ENCODE data around the gene PSKH1.

Gene PSKH1

DNA sequence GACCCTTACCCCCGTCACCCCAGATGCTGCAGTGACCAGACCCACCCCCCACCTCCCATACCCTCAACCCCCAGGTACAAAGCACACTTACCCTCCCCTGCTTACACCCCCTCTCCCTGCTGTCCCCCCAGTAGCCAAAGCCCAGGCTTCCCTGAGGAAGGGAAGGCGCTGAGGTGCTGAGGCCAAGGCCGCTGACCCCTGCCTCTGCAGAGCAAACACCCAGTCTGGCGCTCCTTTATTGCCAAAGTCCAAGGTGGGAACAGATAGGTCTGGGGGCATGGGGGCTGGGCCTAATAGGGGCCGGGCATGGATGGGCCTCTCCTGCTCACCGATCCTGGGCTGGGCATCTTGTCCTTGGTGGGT lies 50.2 kb downstream of the PSKH1 start:
- H3K4me1 Mint-ChIP-seq (ENCODE audit: low read depth) = peaks cover 25% of the 10 kb centered on the region
- H3K27me3 Mint-ChIP-seq = no peaks in the 10 kb centered on the region
- no peak overlapping the region for H3K4me3 Mint-ChIP-seq
- H3K27ac Mint-ChIP-seq = no peak overlapping the region
- H3K36me3 Mint-ChIP-seq (ENCODE audit: low read depth) = no peaks in the 10 kb centered on the region
- H3K9me3 Mint-ChIP-seq = no peaks in the 10 kb centered on the region

DNA sequence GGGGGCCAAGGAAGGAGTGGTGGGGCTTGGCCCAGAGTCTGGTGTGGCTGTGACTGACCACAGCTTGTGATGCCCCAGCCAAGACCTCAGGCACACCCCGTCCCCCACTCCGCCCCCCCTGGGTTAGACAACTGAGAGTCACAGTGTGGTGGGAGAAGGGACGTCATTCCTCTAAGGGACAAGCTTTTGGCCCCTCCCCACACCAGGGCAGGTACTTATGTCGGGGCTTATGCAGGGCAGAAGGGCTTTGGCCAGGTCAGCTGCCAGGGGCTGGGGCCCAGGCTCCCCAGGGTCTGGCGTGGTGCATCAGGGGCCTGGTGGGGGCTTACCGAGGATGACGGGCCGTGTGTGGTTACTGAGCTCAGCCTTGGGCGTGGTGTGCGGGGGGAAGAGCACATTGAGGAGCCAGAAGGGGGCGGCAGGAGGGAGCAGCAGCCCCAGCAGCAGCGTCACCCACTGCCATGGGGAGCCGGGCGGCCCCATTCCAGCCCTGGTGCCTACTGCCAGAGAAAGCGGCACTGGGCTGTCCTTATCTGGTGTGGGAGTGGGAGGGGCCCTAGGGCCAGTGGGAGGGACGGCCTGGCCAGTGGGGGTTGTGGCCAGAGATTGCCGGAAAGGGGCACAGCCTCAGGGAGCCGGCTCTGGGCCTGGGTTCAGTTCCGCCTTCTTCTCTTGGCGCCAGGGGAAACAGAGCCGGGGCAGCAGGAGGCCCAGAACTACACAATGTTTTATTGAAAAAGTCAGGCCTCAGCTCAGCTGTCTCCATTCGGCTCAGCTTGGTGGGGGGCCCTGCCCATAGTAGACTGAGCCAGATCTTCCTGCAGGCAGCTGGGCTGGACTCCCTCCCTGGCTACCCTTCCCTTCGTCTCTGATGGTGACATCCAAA lies 50.8 kb downstream of the PSKH1 start, which contains the start of gene LCAT:
TSS of gene LCAT (minus strand) at position 502 of the 886 bp plus-strand sequence. CDS start at position 483, 19 bp downstream.
- H3K27ac Mint-ChIP-seq = no peak within 1 kb of the TSS
- peaks cover 24% of the 10 kb centered on the region for H3K4me1 Mint-ChIP-seq (ENCODE audit: low read depth)
- no peaks in the 10 kb centered on the region for H3K36me3 Mint-ChIP-seq (ENCODE audit: low read depth)
- H3K27me3 Mint-ChIP-seq = no peaks in the 10 kb centered on the region
- H3K9me3 Mint-ChIP-seq = no peaks in the 10 kb centered on the region
- no peak within 1 kb of the TSS for H3K4me3 Mint-ChIP-seq

DNA sequence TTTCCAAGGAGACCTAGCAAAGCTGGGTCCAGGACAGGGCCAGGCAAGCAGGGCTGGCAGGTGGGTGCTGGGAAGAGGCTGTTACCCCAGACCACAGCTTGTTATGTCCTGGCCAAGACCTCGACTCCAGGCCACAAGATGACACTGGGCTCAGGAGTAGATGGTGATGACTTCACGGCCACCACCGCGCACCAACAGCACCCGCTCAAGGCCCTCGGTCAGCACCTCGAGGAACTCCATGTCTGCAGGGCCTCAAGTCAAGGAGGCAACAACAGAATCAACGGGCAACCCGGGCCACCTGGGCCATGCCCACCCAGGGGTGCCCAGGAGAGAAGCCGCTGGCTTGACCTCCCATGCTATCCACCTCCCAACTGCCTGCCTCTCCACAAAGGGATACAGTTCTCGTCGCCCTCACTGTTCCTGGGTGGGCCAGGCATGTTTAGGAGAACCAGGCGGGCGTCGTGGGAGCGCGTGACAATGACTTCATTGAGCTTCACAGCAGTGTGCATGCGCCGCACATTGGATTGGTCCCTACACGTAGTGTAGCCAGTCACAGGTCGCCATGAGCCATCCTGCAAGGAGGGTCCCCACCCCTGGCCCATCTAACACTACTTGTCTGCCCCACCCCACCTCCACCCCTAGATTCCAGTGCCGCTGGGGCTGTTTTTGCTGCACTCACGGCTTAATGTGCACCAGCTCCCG lies 51.8 kb downstream of the PSKH1 start:
- no peaks in the 10 kb centered on the region for H3K27me3 Mint-ChIP-seq
- no peak overlapping the region for H3K27ac Mint-ChIP-seq
- H3K4me1 Mint-ChIP-seq (ENCODE audit: low read depth) = peaks cover 14% of the 10 kb centered on the region
- no peaks in the 10 kb centered on the region for H3K36me3 Mint-ChIP-seq (ENCODE audit: low read depth)
- H3K4me3 Mint-ChIP-seq = no peak overlapping the region
- H3K9me3 Mint-ChIP-seq = no peaks in the 10 kb centered on the region

DNA sequence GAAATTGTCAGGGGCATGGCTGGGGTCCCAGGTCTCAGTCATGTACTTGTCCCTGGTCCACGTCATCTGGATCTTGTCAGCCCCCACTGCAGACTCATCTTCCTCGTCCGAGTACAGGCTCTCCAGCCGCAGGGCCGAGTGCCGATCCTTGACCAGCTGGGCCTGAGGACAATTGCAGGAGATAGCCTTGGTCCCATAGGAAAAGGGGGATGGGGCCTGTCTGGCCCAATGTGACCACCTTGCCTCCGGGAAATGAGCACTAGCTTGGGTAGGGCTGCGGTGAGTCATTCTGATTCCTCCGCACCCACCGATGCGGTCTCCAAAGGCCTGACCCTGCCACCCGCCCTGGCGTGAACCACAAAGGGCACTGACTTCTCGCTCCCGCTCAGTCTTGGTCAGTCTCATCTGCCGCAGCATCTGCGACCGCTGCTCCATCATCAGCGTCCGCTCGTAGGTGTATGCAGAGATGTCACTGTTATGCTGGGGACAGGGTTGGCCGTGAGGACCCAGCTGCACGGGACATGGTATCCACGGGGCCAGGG lies 52.4 kb downstream of the PSKH1 start:
- Mint-ChIP-seq H3K27ac (no peak overlapping the region), H3K4me3 (no peak overlapping the region), H3K4me1 (ENCODE audit: low read depth) (peaks cover 8% of the 10 kb centered on the region), H3K27me3 (no peaks in the 10 kb centered on the region), H3K9me3 (no peaks in the 10 kb centered on the region), H3K36me3 (ENCODE audit: low read depth) (no peaks in the 10 kb centered on the region)

DNA sequence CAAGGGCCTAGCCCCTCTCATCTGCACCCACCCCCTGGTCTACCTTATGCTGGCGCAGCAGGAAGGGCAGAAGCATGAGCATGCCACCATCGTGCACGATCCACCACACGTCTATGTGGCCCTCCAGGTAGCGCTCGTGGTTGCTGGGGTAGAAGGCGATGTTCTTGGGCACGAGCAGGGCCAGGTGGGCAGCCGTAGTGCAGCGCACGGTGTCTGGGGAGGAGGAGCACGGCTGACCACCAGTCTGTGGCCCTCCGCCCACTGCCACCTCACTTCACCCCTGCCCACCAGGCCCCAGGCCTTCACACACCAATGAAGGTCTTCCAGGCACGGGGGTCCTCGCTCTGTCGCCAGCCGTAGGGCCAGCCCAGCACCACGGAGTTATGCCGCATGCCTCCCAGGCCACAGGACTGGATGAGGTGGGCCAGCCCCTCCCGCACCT lies 53.1 kb downstream of the PSKH1 start:
- Mint-ChIP-seq H3K4me1 (ENCODE audit: low read depth) (peaks cover 6% of the 10 kb centered on the region), H3K27ac (no peak overlapping the region), H3K27me3 (no peaks in the 10 kb centered on the region), H3K9me3 (no peaks in the 10 kb centered on the region), H3K36me3 (ENCODE audit: low read depth) (no peaks in the 10 kb centered on the region), H3K4me3 (no peak overlapping the region)

DNA sequence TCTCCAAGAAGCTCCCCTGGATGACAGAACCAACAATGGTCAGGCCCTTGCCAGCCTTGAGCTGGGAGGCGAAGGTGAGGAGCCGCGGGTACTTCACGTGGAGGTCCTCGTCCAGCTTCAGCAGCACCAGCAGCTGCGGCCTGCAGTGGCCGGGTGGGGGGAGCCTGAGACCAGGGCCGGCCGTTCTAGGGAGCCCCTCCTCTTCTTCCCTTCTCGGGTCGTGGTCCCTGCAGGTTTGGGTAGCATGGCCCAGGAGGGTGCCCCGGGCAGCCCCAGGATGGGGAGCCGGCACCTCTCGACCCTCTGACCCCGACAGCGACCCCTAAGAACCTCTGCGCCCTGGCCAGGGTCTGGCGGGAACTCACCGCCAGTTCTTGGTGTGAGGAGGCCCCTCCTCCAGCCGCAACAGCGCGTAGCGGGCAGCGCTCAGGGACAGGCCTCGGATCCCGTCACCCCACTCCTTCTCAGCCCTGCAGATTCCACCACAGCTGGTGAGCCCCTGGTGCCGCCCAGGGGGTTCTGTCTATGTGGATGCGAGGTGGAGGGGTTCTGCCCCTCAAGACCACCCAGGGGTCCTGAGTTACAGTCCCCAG lies 54.0 kb downstream of the PSKH1 start:
- no peaks in the 10 kb centered on the region for H3K4me1 Mint-ChIP-seq (ENCODE audit: low read depth)
- H3K36me3 Mint-ChIP-seq (ENCODE audit: low read depth) = peaks cover 5% of the 10 kb centered on the region
- H3K4me3 Mint-ChIP-seq = no peak overlapping the region
- no peaks in the 10 kb centered on the region for H3K27me3 Mint-ChIP-seq
- H3K9me3 Mint-ChIP-seq = no peaks in the 10 kb centered on the region
- no peak overlapping the region for H3K27ac Mint-ChIP-seq

DNA sequence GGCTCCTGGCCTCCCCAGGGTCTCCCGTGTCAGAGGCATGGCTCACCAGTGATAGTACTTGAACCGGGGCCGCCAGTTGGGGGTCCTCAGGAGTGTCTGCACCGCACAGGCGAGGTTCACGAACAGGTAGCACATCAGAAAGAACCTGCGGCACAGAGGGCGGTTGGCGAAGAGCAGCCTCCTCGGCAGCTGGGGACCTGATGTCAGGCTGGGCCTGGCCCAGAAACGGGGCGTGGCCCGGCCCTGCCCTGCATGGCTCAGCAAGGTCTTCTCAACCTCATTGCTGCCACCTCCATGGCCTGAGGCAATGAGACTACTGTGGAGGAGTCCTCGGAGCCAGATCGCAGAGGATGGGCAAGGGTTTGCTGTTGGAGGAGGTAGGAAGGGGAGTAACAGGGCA lies 55.0 kb downstream of the PSKH1 start:
- no peak overlapping the region for H3K4me3 Mint-ChIP-seq
- H3K4me1 Mint-ChIP-seq (ENCODE audit: low read depth) = no peaks in the 10 kb centered on the region
- no peak overlapping the region for H3K27ac Mint-ChIP-seq
- no peaks in the 10 kb centered on the region for H3K27me3 Mint-ChIP-seq
- H3K9me3 Mint-ChIP-seq = no peaks in the 10 kb centered on the region
- peaks cover 8% of the 10 kb centered on the region for H3K36me3 Mint-ChIP-seq (ENCODE audit: low read depth)

DNA sequence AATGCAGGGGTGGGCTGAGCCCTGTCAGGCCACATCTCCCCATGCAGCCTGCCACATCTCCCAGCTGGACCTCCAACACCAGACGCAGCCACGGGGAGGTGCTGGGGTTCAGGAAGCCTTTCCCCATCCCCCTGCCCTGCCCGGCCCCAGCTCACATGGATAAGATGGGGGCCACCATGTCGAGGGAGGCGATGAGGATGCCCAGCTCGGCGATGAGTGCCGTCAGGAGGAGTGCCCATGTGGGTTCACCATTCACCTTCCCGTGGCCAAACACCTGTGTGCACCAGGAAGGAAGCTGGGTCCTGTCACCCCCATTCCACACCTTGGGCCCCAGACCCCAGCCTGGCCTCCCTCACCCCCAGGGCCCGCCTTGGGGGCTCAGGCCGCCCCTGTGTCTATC lies 56.6 kb downstream of the PSKH1 start:
- no peaks in the 10 kb centered on the region for H3K4me1 Mint-ChIP-seq (ENCODE audit: low read depth)

DNA sequence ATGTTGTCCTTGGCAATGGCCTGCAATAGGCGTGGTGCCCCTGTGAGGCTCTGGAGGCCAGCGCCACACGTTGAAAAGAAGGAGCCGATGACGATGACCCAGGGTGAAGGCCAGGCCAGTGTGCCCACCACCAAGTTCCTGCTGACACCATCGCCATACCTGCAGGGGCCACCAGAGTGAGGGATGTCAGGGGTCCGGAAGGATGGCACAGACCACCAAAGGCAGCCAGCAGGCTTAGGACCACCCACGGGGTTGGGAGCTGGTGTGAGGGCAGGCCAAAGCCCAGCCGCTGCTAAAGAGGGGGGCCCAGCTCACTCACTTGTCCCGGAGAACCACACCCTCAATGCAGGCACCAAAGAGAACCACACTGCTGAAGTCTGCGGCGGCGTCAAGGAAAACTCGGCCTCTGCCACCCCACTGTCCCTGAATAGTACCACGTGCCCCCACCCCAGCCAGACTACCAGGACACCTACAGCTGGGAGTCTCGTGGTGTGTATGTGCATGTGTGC lies 57.3 kb downstream of the PSKH1 start:
- H3K4me3 Mint-ChIP-seq = no peak overlapping the region
- H3K36me3 Mint-ChIP-seq (ENCODE audit: low read depth) = peaks cover 15% of the 10 kb centered on the region
- no peaks in the 10 kb centered on the region for H3K4me1 Mint-ChIP-seq (ENCODE audit: low read depth)
- H3K27ac Mint-ChIP-seq = no peak overlapping the region
- H3K27me3 Mint-ChIP-seq = no peaks in the 10 kb centered on the region
- no peaks in the 10 kb centered on the region for H3K9me3 Mint-ChIP-seq

More for the DNA sequence above, 56.6 kb downstream of the PSKH1 start:
- Mint-ChIP-seq H3K4me3 (no peak overlapping the region), H3K27me3 (no peaks in the 10 kb centered on the region), H3K36me3 (ENCODE audit: low read depth) (peaks cover 15% of the 10 kb centered on the region), H3K9me3 (no peaks in the 10 kb centered on the region), H3K27ac (no peak overlapping the region)

DNA sequence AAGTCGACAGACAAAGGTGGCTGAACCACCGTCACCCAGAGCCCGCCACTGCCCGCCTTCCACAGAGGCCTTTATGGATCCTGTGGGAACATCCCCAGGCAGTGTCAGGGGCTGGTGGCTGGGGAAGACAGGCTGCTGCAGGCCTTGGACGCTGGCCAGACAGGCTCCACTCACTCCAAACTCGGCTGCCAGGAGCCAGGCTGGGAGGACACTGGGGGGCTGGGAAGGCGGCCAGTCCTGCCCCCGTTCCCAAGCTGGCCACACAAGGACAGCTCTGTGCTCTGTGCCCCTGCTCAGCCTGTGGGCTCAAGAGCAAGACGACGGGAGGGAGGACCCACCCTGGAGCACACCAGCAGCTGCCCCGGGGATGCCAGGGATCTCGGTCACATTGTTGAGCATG lies 58.4 kb downstream of the PSKH1 start:
- no peaks in the 10 kb centered on the region for H3K9me3 Mint-ChIP-seq
- H3K4me1 Mint-ChIP-seq (ENCODE audit: low read depth) = no peaks in the 10 kb centered on the region
- no peaks in the 10 kb centered on the region for H3K27me3 Mint-ChIP-seq
- H3K36me3 Mint-ChIP-seq (ENCODE audit: low read depth) = peaks cover 15% of the 10 kb centered on the region
- H3K27ac Mint-ChIP-seq = no peak overlapping the region
- H3K4me3 Mint-ChIP-seq = no peak overlapping the region

DNA sequence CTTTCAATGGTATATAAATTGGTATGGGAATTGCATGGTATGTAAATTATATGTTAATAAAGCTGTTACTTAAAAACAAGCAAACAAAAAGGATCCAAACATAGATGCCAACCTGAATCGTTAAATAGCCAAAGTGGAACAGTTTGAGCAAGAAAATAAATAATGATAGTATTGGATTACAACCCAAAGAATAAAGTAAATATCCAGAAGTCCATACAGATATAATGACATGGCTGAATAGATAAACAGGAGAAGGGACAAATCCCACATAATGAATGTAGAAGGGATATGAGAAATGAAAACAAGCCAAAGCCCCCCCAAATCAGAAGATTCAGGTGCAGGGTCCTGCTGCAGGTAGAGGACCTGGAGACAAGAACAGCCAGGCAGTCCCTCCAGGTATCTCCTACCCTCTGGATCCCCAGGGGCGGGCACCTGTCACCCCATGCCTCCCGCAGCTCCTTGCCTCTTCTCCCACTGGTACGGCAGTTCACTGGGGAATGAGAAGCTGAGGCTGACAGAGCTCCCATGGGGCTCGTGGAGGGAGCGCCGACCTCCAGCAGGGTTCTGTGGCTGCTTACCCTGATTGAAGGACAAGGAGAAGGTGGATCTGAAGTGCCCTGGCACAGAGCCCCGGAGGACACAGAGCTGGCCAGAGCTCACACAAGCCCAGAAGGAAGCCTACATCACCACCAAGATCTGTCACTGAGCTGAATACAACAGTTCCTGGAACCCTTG lies 60.8 kb downstream of the PSKH1 start:
- H3K27me3 Mint-ChIP-seq = no peaks in the 10 kb centered on the region
- H3K4me1 Mint-ChIP-seq (ENCODE audit: low read depth) = no peaks in the 10 kb centered on the region
- H3K27ac Mint-ChIP-seq = no peak overlapping the region
- no peaks in the 10 kb centered on the region for H3K9me3 Mint-ChIP-seq
- peaks cover 20% of the 10 kb centered on the region for H3K36me3 Mint-ChIP-seq (ENCODE audit: low read depth)
- H3K4me3 Mint-ChIP-seq = no peak overlapping the region

DNA sequence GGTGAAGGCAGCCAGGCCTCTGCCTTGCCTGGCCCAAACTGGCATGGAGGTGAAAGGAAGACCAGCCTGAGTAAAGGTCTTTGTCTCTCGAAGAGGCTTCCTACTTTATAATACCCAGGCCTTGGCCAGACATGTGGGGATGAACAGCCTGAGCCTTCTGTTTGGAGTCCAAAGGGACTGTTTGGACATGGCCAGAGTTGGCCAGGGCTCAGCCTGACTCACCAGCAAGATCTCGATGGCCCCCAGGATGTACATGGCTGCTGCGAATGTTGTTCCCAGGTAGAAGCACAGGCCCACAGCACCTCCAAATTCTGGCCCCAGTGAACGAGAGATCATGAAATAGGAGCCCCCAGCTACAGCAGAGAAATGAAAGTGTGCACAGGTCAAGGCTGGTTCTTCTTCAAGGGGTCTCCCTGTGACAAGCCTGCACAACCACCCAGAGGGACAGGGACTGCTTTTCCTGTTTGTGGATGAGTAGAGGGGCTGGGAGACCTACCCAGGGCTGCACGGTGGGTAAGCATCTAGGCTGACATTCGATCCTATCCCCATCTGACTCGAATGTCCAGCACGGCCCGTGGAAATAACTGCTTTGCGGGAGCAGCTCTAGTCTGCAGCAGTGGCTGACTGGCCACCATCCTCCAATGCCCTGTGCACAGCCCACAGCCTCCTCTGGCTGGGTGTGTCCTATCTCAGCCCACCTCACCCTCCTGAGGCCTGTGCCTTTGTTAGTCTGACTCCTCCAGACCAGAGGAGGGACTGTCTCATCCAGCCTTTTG lies 61.6 kb downstream of the PSKH1 start:
- Mint-ChIP-seq H3K27me3 (no peaks in the 10 kb centered on the region), H3K27ac (no peak overlapping the region), H3K4me3 (no peak overlapping the region), H3K4me1 (ENCODE audit: low read depth) (no peaks in the 10 kb centered on the region), H3K36me3 (ENCODE audit: low read depth) (peaks cover 20% of the 10 kb centered on the region), H3K9me3 (no peaks in the 10 kb centered on the region)

DNA sequence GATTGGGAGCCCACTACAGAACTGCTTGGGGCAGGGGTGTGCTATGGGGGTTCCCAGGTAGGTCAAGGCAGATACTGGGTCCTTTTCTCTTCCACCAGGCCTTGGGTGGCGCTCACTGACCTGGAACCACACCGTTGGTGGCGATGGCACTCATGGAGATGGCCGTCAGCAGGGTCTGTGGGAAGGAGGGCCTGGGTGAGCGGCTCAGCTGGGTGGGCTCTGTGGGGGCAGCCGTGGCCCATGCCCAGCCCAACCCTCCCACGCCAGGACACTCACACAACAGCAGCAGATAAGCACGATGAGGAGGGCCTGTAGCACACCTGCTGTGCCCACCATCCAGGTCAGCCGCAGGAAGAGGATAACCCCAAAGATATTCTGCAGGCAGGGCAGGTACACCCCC lies 64.6 kb downstream of the PSKH1 start:
- Mint-ChIP-seq H3K27me3 (no peaks in the 10 kb centered on the region), H3K4me3 (no peak overlapping the region), H3K9me3 (no peaks in the 10 kb centered on the region), H3K4me1 (ENCODE audit: low read depth) (no peaks in the 10 kb centered on the region), H3K27ac (no peak overlapping the region), H3K36me3 (ENCODE audit: low read depth) (peaks cover 16% of the 10 kb centered on the region)

All from stimulated activated naive CD8-positive, alpha-beta T cell treated with anti-CD3 and anti-CD28 coated beads, Interleukin-15, Interleukin-2, amounts not matched to agents 100 ng/mL and 50 ng/mL, for 24 hours (primary cell).